HL-60 (cell line): ENCODE results near the gene DPH3.

Experiments
- CTCF ChIP-seq: IDR thresholded peaks from one replicate; pipeline ENCODE4 v1.5.1; 2011; ENCODE audit warnings: low read length, control low read depth, inconsistent platforms; ENCODE audit not compliant: insufficient read depth
- POLR2AphosphoS5 ChIP-seq: IDR thresholded peaks from 2 replicates; pipeline ENCODE4 v1.6.1; 2012; ENCODE audit warnings: low read depth

- TF ChIP-seq CTCF (no peak), POLR2AphosphoS5 (no peak)
Observed at GRCh38 chr3:16255326-16255725, 9.4 kb downstream of the DPH3 start.
